ENCODE results near the gene MSI2.

The MSI2 gene

DNA sequence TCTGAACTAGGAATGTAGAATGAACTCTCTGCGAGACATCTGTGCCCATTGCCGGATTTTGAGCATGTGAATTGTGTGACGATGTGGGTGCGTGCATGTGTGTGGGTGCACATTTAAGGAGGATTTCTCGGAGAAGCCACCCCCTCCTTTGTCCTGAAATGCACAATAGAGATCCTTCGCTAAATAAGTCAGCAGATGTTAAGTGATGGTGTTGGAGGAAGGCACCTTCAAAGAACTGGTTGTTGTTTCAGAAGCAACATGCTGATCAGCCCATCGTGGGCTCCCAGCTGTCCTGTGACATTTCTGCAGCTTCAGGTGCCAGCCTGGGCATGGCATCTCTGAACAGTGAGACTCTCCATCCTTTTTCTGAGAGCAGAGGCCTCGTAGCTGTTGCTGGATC is 194.9 kb downstream of the MSI2 start:
- peaks cover 3% of the 10 kb centered on the region for H3K4me1 ChIP-seq
- no peak for DNase-seq
- H3K27me3 ChIP-seq: no peaks in the 10 kb centered on the region
- H3K36me3 ChIP-seq: peaks cover 15% of the 10 kb centered on the region
- H3K4me3 ChIP-seq (ENCODE audit: low read depth, low read length): no peak overlapping the region
- H3K9me3 ChIP-seq: no peaks in the 10 kb centered on the region
- TF ChIP-seq CTCF (IDR thresholded peaks at IDR 0.05; ENCODE audit: low read depth, low read length): no peak

DNA sequence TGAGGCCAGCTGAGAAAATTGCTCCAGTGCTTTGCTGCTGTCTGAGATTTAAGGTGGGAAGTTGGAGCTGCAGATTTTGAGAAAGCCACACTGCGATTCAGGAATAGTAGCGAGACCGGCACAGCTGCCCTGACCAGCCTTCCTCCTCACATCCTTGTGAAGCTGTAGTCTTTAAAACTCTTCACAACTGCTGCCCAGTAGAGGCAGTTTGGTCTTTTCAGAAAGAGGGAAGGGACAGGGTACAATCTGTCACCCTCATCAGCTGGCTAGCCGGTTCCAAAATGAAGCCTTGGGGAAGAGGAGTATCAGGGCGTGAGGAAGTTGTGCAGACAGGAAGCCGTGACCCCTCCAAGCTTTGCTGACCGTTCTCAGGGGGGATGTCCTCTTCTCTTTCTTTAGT is 195.3 kb downstream of the MSI2 start:
- H3K27me3 ChIP-seq: no peaks in the 10 kb centered on the region
- no peak overlapping the region for H3K4me3 ChIP-seq (ENCODE audit: low read depth, low read length)
- no peak for TF ChIP-seq CTCF (IDR thresholded peaks at IDR 0.05; ENCODE audit: low read depth, low read length)
- peaks cover 15% of the 10 kb centered on the region for H3K36me3 ChIP-seq
- no peak for DNase-seq
- H3K4me1 ChIP-seq: peaks cover 3% of the 10 kb centered on the region; the same call in 1 of the 2 replicates
- H3K9me3 ChIP-seq: no peaks in the 10 kb centered on the region

- TF ChIP-seq CTCF (IDR thresholded peaks at IDR 0.05; ENCODE audit: low read depth, low read length): no peak
- Histone ChIP-seq H3K4me1 (peaks cover 4% of the 10 kb centered on the region), H3K4me3 (ENCODE audit: low read depth, low read length) (no peak overlapping the region), H3K27me3 (no peaks in the 10 kb centered on the region), H3K9me3 (no peaks in the 10 kb centered on the region), H3K36me3 (peaks cover 15% of the 10 kb centered on the region)
- no peak for DNase-seq
Measured at GRCh38 chr17:57453841-57454425, 197.6 kb downstream of the MSI2 start.

GRCh38 chr17:57454729-57455062 is 198.4 kb downstream of the MSI2 start:
- DNase-seq: no peak
- no peak for TF ChIP-seq CTCF (IDR thresholded peaks at IDR 0.05; ENCODE audit: low read depth, low read length)
- no peaks in the 10 kb centered on the region for H3K27me3 ChIP-seq
- H3K4me3 ChIP-seq (ENCODE audit: low read depth, low read length): no peak overlapping the region
- peaks cover 15% of the 10 kb centered on the region for H3K36me3 ChIP-seq
- peaks cover 8% of the 10 kb centered on the region for H3K4me1 ChIP-seq
- H3K9me3 ChIP-seq: no peaks in the 10 kb centered on the region

- no peaks in the 10 kb centered on the region for H3K27me3 ChIP-seq
- H3K4me1 ChIP-seq: peaks cover 8% of the 10 kb centered on the region
- H3K36me3 ChIP-seq: peaks cover 15% of the 10 kb centered on the region
- no peak overlapping the region for H3K4me3 ChIP-seq (ENCODE audit: low read depth, low read length)
- H3K9me3 ChIP-seq: no peaks in the 10 kb centered on the region
- DNase-seq: no peak
- no peak for TF ChIP-seq CTCF (IDR thresholded peaks at IDR 0.05; ENCODE audit: low read depth, low read length)
Measured at GRCh38 chr17:57455063-57455914, 199.0 kb downstream of the MSI2 start.

DNA sequence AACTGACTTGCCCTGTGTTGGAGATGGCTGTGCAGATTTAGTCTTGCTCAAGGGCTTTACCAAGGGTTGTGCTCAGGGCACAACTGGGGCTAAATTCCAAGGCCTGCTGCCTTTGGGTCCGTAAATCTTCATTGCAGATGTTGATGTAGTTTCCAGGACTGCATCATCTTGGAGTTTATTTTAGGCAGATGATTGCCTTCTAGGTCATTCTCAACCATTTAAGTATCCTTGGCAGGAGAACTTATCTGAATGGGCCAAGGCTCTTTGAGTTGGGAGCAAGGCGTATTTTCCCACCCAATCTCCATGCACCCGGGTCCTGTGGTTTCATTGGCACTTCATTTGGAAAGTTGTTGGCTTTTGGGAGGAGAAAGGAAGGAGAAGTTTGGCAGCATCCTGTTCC is 200.3 kb downstream of the MSI2 start:
- TF ChIP-seq CTCF (IDR thresholded peaks at IDR 0.05; ENCODE audit: low read depth, low read length): no peak
- Histone ChIP-seq H3K36me3 (peaks cover 15% of the 10 kb centered on the region), H3K27me3 (no peaks in the 10 kb centered on the region), H3K4me3 (ENCODE audit: low read depth, low read length) (no peak overlapping the region), H3K4me1 (peaks cover 8% of the 10 kb centered on the region), H3K9me3 (no peaks in the 10 kb centered on the region)
- no peak for DNase-seq
